Stimulated activated CD4-positive, alpha-beta T cell treated with anti-CD3 and anti-CD28 coated beads, Interleukin-4, amount 100 ng/mL, for 1 hour (primary cell): ENCODE measurements around the gene STK31.
"Not testable (repeated sequence)": the region's sequence is repeated elsewhere in the genome, so short reads cannot be mapped to it uniquely, and the experiment has no call there.

ENCODE experiments used
- DNase-seq: peaks from one replicate; pipeline ENCODE4 v3.0.0-alpha.2; 2020

STK31 gene

GRCh38 chr7:23714579-23714978 is 4.6 kb downstream of the STK31 start:
- no peak for DNase-seq

GRCh38 chr7:23715099-23715498 is 5.1 kb downstream of the STK31 start:
- no peak for DNase-seq

- no peak for DNase-seq
These were observed 7.8 kb downstream of the STK31 start for GRCh38 chr7:23717788-23718187.

GRCh38 chr7:23721456-23721855 is 11.4 kb downstream of the STK31 start:
- no peak for DNase-seq

- DNase-seq: not testable (repeated sequence)
These were observed 12.7 kb downstream of the STK31 start for GRCh38 chr7:23722587-23723216.

GRCh38 chr7:23724113-23724512 is 14.1 kb downstream of the STK31 start:
- not testable (repeated sequence) for DNase-seq

GRCh38 chr7:23742051-23742450 is 32.0 kb downstream of the STK31 start:
- no peak for DNase-seq

- DNase-seq: no peak
These were observed 33.2 kb downstream of the STK31 start for GRCh38 chr7:23743226-23743625.

GRCh38 chr7:23746629-23747028 is 36.6 kb downstream of the STK31 start:
- no peak for DNase-seq

- no peak for DNase-seq
These were observed 41.8 kb downstream of the STK31 start for GRCh38 chr7:23751852-23752251.

GRCh38 chr7:23758839-23759238 is 48.8 kb downstream of the STK31 start:
- DNase-seq: not testable (repeated sequence)

GRCh38 chr7:23759671-23760391 is 49.8 kb downstream of the STK31 start:
- no peak for DNase-seq

GRCh38 chr7:23765943-23766342 is 55.9 kb downstream of the STK31 start:
- DNase-seq: no peak

- no peak for DNase-seq
These were observed 57.5 kb downstream of the STK31 start for GRCh38 chr7:23767514-23767913.

GRCh38 chr7:23768022-23768421 is 58.0 kb downstream of the STK31 start:
- no peak for DNase-seq

- DNase-seq: not testable (repeated sequence)
These were observed 69.3 kb downstream of the STK31 start for GRCh38 chr7:23779185-23779800.

- no peak for DNase-seq
These were observed 73.1 kb downstream of the STK31 start for GRCh38 chr7:23783115-23783514.

GRCh38 chr7:23787272-23787671 is 77.3 kb downstream of the STK31 start:
- no peak for DNase-seq

- no peak for DNase-seq
These were observed 78.8 kb downstream of the STK31 start for GRCh38 chr7:23788843-23789242.

GRCh38 chr7:23791721-23792120 is 81.7 kb downstream of the STK31 start:
- DNase-seq: no peak

GRCh38 chr7:23802720-23803397 is 92.8 kb downstream of the STK31 start:
- no peak for DNase-seq

- no peak for DNase-seq
These were observed 94.7 kb downstream of the STK31 start for GRCh38 chr7:23804707-23805106.

GRCh38 chr7:23808421-23808820 is 98.4 kb downstream of the STK31 start:
- no peak for DNase-seq

GRCh38 chr7:23810099-23810498 is 100.1 kb downstream of the STK31 start:
- DNase-seq: no peak
